Cardiac fibroblast (primary cell): ENCODE results near the gene STK24.
A peak's percentile ranks its signal among the peaks of the same experiment; 100 is the strongest.

ENCODE experiments used
- DNase-seq, 2 donors: peaks; one replicate each; pipeline versions ENCODE4 v3.0.0 to v3.0.0-alpha.2; 2010; ENCODE audit warnings: low read depth in 2 of 2
- H3K4me3 ChIP-seq, 2 donors: replicated peaks in 1 of 2; 1 replicate in 1 of 2; 2 replicates in 1 of 2; pipeline ENCODE4 v1.5.1; 2011; ENCODE audit warnings: low read depth in 2 of 2, low read length in 2 of 2, mild to moderate bottlenecking in 2 of 2, moderate library complexity in 1 of 2
- CTCF ChIP-seq: IDR thresholded peaks from one replicate; pipeline ENCODE4 v1.5.1; 2011; ENCODE audit warnings: low read depth, mild to moderate bottlenecking, low read length, inconsistent platforms

Gene STK24

GRCh38 chr13:98582947-98583346 is 6.0 kb upstream of the STK24 start:
- no peak for DNase-seq
- H3K4me3 ChIP-seq, result no peak overlapping the region
- TF ChIP-seq CTCF, result no peak

- no peak for TF ChIP-seq CTCF
- DNase-seq, result peak; percentile 51 to 75
- H3K4me3 ChIP-seq, result no peak overlapping the region
These were observed 5.2 kb upstream of the STK24 start for GRCh38 chr13:98581971-98582702.

DNA sequence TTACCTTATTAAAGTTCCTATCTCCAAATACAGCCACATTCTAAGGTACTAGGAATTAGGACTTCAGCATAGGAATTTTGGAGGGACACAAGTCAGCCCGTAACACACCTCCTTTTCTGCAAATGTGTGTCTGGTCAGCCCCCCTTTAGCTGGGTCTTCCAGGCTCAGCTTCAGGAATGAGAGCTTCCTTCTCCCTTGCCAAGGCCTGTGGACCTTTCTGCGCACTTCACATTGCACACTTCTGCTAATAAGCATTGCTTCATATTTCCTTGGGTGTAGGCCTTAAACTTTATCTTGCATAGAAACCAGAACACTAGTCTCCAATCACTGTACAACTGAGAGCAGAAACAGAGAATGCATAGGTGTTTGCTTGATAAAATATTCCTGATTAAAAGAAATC is 4.5 kb upstream of the STK24 start:
- no peak for DNase-seq
- TF ChIP-seq CTCF, result no peak
- H3K4me3 ChIP-seq, result no peak overlapping the region

GRCh38 chr13:98580420-98580819 is 3.5 kb upstream of the STK24 start:
- TF ChIP-seq CTCF, result no peak
- no peak for DNase-seq
- H3K4me3 ChIP-seq, result no peak overlapping the region

DNA sequence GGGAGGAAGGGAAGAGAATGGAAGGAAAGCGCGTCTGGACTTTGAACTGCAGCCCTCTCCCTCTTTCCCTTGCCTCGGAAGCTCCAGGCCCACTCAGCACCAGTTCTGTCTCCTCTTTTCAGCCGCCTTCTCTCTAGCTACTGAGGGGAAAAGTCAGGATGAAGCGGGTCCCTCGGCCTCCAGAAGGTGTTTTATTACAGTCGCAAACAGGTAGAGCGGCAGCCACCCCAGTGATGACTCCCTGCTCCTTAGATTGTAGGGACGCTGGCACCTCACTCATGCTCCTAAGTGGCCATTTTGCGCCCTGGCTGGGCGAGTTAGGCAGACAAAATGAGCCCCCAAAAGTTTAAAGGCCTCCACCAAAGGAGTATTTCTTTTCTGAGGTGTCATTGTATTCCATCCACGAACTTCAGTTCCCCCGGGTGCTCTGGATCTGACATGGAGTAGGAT is 954 bp upstream of the STK24 start:
- no peak for TF ChIP-seq CTCF
- DNase-seq, result no peak
- peak overlapping the region; percentile 55 to 60 for H3K4me3 ChIP-seq

DNA sequence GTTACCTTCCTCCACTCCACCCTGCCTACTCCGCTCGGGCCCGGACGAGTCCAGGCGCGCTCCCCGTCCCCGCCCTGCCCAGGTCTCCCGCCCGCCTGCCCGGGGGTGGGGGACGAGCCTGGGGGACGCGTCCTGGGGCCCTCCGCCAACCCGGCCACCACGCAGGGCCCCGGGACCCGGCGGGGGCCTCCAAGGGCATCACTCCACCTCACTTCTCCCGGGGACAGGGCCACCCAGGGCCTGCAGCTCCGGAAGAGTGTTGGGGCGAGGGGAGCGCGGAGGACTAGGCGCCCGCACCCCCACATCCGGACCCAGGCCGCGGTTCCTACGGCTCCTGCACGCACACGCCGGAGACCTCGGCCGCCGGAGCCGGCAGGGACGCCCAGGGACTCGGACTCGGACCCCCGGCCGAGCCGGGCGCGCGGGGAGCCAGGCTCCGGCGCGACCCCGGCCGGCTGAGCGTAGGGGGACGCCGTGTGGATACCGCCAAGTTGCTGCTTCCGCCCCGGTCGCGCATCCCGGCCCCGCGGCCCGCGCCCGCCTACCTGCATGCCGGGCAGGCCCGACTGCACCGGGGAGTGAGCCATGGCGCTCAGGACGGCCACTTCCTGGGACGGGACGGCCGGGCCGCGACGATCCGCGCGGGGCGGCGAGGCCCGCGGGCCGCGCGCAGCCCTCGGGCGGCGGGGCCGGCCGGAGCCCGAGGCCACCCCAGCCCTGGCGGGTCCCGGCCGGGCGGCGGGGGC is 534 bp downstream of the STK24 start:
- no peak for TF ChIP-seq CTCF
- peak; percentile 21 to 34 for DNase-seq
- H3K4me3 ChIP-seq, result peak overlapping the region; percentile 76 to 82
